Stimulated activated memory B cell treated with anti-CD40 and anti-IgM and Interleukin-4, amounts not matched to agents 10 μg/mL and 1 μg/mL and 100 μg/mL, for 72 hours (primary cell): Measurements from ENCODE around the gene TNS3.
A peak's percentile ranks its signal among the peaks of the same experiment; 100 is the strongest.
"Not testable (repeated sequence)": the region's sequence is repeated elsewhere in the genome, so short reads cannot be mapped to it uniquely, and the experiment has no call there.

Experiments used
- ATAC-seq: fragments of 150-1000 bp; cut with Tn5 transposase; 2 replicates; pipeline ENCODE4 v1.10.0; 2021
- H3K27ac Mint-ChIP-seq: one replicate; pipeline ENCODE4 v1.8.0; 2022; ENCODE audit warnings: mild to moderate bottlenecking, mixed read lengths
- H3K27me3 Mint-ChIP-seq: one replicate; pipeline ENCODE4 v1.8.0; 2022; ENCODE audit warnings: mixed read lengths
- H3K36me3 Mint-ChIP-seq: one replicate; pipeline ENCODE4 v1.8.0; 2022; ENCODE audit warnings: mixed read lengths
- H3K4me1 Mint-ChIP-seq: one replicate; pipeline ENCODE4 v1.8.0; 2022; ENCODE audit warnings: mixed read lengths
- H3K4me3 Mint-ChIP-seq: one replicate; pipeline ENCODE4 v1.8.0; 2022; ENCODE audit warnings: mild to moderate bottlenecking, moderate library complexity, mixed read lengths
- H3K9me3 Mint-ChIP-seq: one replicate; pipeline ENCODE4 v1.8.0; 2022; ENCODE audit warnings: mixed read lengths

The TNS3 gene

DNA sequence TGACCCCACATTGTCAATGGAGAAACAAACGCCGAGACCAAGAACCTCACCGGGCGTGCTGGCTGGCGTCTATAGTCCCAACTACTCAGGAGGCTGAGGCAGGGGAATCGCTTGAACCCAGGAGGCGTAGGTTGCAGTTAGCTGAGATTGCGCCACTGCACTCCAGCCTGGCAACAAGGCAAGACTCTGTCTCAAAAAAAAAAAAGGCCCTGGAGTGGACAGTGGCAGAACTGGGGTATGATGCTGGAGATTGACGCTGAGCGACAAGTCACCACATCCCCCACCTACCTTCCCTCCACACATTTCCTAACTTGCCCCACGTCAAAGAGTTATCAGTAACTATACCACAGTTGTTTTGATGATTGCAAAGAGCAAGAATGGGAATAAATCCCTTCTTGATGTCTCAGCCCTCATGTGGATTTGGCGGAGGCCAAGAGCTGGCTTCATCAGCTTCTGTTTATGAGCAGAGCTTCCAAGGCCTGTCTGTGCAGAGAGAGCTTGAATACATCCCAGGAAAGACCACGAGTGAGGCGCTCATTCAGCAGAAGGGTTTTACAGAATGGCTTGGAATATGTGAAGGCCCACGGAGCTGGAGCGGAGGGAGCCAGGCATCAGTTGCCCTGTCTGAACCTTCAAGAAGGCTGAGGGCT is 28.0 kb upstream of the TNS3 start:
- H3K27me3 Mint-ChIP-seq: no peaks in the 10 kb centered on the region
- ATAC-seq: no peak
- H3K36me3 Mint-ChIP-seq: no peaks in the 10 kb centered on the region
- H3K27ac Mint-ChIP-seq: no peak overlapping the region
- no peaks in the 10 kb centered on the region for H3K9me3 Mint-ChIP-seq
- no peaks in the 10 kb centered on the region for H3K4me1 Mint-ChIP-seq
- no peak overlapping the region for H3K4me3 Mint-ChIP-seq

DNA sequence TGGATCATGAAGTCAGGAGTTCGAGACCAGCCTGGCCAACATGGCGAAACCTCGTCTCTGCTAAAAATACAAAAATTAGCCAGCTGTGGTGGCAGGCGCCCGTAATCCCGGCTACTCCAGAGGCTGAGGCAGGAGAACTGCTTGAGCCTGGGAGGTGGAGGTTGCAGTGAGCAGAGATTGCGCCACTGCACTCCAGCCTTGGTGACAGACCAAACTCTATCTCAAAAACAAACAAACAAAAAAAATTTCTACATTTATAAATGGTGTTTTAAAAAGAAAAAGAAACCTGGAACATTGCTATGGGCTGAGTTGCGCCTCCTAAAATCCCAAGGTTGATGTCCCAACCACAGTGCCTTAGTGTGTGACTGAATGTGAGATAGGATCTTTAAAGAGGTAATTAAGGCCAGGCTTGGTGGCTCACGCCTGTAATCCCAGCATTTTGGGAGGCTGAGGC is 24.7 kb upstream of the TNS3 start:
- ATAC-seq, H3K27ac Mint-ChIP-seq, H3K4me1 Mint-ChIP-seq, H3K4me3 Mint-ChIP-seq, H3K27me3 Mint-ChIP-seq, H3K36me3 Mint-ChIP-seq, H3K9me3 Mint-ChIP-seq: not testable (repeated sequence)

GRCh38 chr7:47605816-47606575 is 24.1 kb upstream of the TNS3 start:
- Mint-ChIP-seq H3K27me3 (no peaks in the 10 kb centered on the region), H3K27ac (no peak overlapping the region), H3K4me1 (peaks cover 16% of the 10 kb centered on the region)

GRCh38 chr7:47604496-47604890 is 22.6 kb upstream of the TNS3 start:
- Mint-ChIP-seq H3K27me3 (no peaks in the 10 kb centered on the region), H3K36me3 (no peaks in the 10 kb centered on the region), H3K27ac (no peak overlapping the region), H3K4me1 (peaks cover 31% of the 10 kb centered on the region), H3K4me3 (no peak overlapping the region), H3K9me3 (peaks cover 4% of the 10 kb centered on the region)
- ATAC-seq: no peak

More at GRCh38 chr7:47605816-47606575, 24.1 kb upstream of the TNS3 start:
- Mint-ChIP-seq H3K36me3 (no peaks in the 10 kb centered on the region), H3K9me3 (no peaks in the 10 kb centered on the region), H3K4me3 (no peak overlapping the region)
- ATAC-seq: no peak

- not testable (repeated sequence) for ATAC-seq, H3K27ac Mint-ChIP-seq, H3K4me3 Mint-ChIP-seq, H3K9me3 Mint-ChIP-seq, H3K36me3 Mint-ChIP-seq, H3K27me3 Mint-ChIP-seq
- peaks cover 31% of the 10 kb centered on the region for H3K4me1 Mint-ChIP-seq
These were observed 21.8 kb upstream of the TNS3 start for GRCh38 chr7:47603514-47604255.

DNA sequence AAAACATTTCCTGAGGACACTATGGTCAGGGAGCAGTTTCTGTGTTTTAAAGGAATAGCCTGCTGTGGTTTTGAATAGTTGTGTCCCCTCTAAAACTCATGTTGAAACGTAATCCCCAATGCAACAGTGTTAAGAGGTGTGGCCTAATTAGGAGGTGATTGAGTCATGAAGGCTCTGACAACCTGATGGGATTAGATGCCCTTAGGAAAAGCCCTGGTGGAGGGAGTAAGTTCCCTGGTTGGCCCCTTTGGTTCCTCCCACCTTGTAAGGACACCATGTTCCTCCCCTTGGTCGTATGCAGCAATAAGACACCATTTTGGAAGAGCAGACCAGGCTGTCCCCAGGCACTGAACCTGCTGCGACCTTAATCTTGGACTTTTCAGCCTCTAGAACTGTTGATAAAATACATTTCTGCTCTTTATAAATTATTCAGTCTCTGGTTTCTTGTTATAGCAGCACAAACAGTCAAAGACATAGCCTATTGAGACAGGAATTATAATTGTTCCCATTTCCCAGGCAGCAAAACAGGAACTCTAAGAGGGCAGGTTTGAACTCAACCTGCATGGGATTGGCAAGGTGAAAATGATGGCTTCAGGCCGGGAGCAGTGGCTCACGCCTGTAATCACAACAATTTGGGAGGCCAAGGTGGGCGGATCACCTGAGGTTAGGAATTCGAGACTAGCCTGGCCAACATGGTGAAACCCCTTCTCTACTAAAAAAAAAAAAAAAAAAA is 20.5 kb upstream of the TNS3 start:
- peak overlapping the region; percentile 84 for H3K27ac Mint-ChIP-seq
- H3K4me1 Mint-ChIP-seq: peaks cover 31% of the 10 kb centered on the region
- H3K4me3 Mint-ChIP-seq: no peak overlapping the region
- ATAC-seq: no peak
- no peaks in the 10 kb centered on the region for H3K27me3 Mint-ChIP-seq
- peaks cover 5% of the 10 kb centered on the region for H3K36me3 Mint-ChIP-seq
- H3K9me3 Mint-ChIP-seq: peaks cover 13% of the 10 kb centered on the region

GRCh38 chr7:47601881-47602249 is 20.0 kb upstream of the TNS3 start:
- Mint-ChIP-seq H3K27ac (peak overlapping the region; percentile 84), H3K9me3 (peaks cover 13% of the 10 kb centered on the region), H3K4me1 (peaks cover 31% of the 10 kb centered on the region), H3K27me3 (no peaks in the 10 kb centered on the region), H3K36me3 (peaks cover 10% of the 10 kb centered on the region), H3K4me3 (peak overlapping the region; percentile 22)
- ATAC-seq: no peak

DNA sequence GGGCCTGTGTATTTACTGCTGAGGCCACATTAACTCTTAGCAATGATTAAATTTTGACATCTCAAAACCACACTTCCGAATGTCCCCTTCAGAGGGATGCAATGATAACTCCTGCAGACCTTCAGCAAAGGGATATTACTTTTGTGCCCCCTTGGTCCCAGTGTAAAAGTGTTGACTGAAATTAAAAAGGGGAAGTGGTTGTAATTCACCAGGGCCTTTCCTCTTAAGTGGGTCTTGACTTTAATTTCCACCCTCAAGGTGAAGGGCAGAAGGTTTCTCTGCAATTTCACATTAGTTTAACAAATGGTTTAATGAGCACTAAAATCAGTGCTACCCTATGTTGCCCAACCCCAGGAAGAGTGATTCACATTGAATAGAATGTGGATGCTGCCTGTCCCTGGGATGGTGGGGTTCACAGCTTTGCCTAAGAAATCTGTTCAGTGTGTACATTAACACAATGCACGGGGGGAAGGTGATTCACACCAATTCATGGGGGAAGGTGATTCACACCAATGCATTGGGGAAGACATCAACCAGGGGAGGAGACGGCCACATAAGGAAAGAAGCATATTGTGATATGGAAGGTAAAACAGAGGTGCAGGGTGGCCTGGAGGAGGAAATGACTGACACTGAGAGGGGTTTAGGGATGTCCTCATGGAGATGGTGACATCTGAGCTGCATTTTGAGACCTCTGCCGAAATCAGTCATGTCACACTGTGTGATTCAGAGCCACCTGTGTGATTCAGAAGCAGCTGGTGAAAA is 19.4 kb upstream of the TNS3 start:
- peak; percentile 90 for ATAC-seq
- Mint-ChIP-seq H3K9me3 (peaks cover 13% of the 10 kb centered on the region), H3K36me3 (peaks cover 10% of the 10 kb centered on the region), H3K27me3 (no peaks in the 10 kb centered on the region), H3K4me1 (peaks cover 31% of the 10 kb centered on the region), H3K27ac (peak overlapping the region; percentile 84), H3K4me3 (peak overlapping the region; percentile 22)

DNA sequence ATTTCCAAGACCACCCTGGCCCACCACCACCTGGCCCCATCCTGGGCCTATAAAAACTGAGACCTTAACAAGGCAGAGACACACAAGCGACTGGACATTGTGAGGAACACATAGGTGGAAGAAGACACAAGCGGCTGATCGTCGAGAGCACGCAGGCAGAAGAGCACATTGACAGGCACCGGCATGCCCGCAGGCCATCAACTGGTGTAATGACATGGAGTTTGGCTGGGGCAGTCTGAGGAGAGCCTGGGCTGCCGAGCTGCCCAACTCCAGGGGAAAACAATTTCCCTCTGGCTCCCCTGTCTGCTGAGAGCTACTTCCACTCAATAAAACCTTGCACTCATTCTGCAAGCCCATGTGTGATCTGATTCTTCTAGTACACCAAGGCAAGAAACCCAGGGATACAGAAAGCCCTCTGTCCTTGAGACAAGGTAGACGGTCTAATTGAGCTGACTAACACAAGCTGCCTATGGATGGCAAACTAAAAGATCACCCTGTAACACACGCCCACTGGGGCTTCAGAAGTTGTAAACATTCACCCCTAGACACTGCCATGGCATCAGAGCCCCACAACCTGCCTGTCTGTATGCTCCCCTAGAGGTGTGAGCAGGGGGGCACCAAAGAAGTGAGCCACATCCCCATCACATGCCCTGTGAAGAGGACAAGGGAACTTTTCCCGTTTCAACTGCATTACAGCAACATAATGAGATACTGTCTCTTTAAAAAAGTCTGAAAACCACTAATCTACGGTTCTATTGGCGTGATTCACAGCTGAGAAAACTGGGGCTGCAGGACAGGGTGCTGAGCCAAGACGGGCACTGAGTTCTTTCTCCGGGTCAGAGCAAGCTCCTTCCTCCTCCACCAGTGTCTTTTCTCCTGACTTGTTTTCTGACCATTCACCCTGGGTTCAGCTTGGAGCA is 18.5 kb upstream of the TNS3 start:
- H3K27me3 Mint-ChIP-seq: no peaks in the 10 kb centered on the region
- H3K9me3 Mint-ChIP-seq: peaks cover 14% of the 10 kb centered on the region
- peaks cover 10% of the 10 kb centered on the region for H3K36me3 Mint-ChIP-seq
- ATAC-seq: peak; percentile 81
- peak overlapping the region; percentile 84 for H3K27ac Mint-ChIP-seq
- H3K4me1 Mint-ChIP-seq: peaks cover 31% of the 10 kb centered on the region
- H3K4me3 Mint-ChIP-seq: peak overlapping the region; percentile 22

- peaks cover 15% of the 10 kb centered on the region for H3K9me3 Mint-ChIP-seq
- H3K4me1 Mint-ChIP-seq: peaks cover 29% of the 10 kb centered on the region
- H3K27ac Mint-ChIP-seq: no peak overlapping the region
- H3K36me3 Mint-ChIP-seq: peaks cover 10% of the 10 kb centered on the region
- no peak overlapping the region for H3K4me3 Mint-ChIP-seq
- ATAC-seq: no peak
- H3K27me3 Mint-ChIP-seq: no peaks in the 10 kb centered on the region
These were observed 15.5 kb upstream of the TNS3 start for GRCh38 chr7:47597379-47597778.

- ATAC-seq: no peak
- H3K36me3 Mint-ChIP-seq: peaks cover 10% of the 10 kb centered on the region
- peaks cover 21% of the 10 kb centered on the region for H3K4me1 Mint-ChIP-seq
- H3K27ac Mint-ChIP-seq: no peak overlapping the region
- no peak overlapping the region for H3K4me3 Mint-ChIP-seq
- no peaks in the 10 kb centered on the region for H3K27me3 Mint-ChIP-seq
- peaks cover 15% of the 10 kb centered on the region for H3K9me3 Mint-ChIP-seq
These were observed 14.7 kb upstream of the TNS3 start for GRCh38 chr7:47596502-47597202.

DNA sequence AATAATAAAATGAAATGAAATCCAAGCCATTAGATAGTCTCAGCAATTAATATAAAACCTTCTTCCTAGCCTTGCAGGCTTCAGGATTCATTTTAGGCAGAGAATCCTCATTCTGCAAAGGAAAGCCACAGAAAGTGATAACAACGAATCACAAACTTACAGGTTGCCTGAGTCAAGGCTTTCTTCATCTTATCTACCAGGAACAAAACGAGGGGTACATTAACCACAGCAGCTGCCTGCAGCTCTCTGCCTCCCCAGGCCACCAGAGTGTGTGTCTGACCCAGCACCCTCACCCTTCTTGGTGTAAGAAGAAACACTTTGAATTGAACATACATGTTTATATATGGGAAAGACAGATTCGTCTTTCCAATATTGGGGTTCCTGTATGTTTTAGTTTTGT is 12.5 kb upstream of the TNS3 start:
- no peaks in the 10 kb centered on the region for H3K27me3 Mint-ChIP-seq
- peaks cover 11% of the 10 kb centered on the region for H3K9me3 Mint-ChIP-seq
- H3K4me3 Mint-ChIP-seq: no peak overlapping the region
- H3K36me3 Mint-ChIP-seq: peaks cover 10% of the 10 kb centered on the region
- H3K27ac Mint-ChIP-seq: no peak overlapping the region
- H3K4me1 Mint-ChIP-seq: peaks cover 10% of the 10 kb centered on the region
- ATAC-seq: no peak
